Mesendoderm (in vitro differentiated cells): ENCODE measurements around the gene IQCH.

ENCODE experiments used
- DNase-seq: peaks from one replicate; pipeline ENCODE4 v3.0.0; 2013
- H2AK5ac ChIP-seq: 2 replicates; pipeline ENCODE4 v1.6.1; 2013; ENCODE audit warnings: low read length, inconsistent platforms
- H2BK120ac ChIP-seq: 2 replicates; pipeline ENCODE4 v1.6.1; 2013; ENCODE audit warnings: low read depth, mild to moderate bottlenecking, low read length, moderate library complexity, mixed read lengths
- H2BK15ac ChIP-seq: replicated peaks from 2 replicates; pipeline ENCODE4 v1.6.1; 2013; ENCODE audit warnings: low read depth, mild to moderate bottlenecking, moderate library complexity
- H2BK5ac ChIP-seq: 2 replicates; pipeline ENCODE4 v1.6.1; 2013; ENCODE audit warnings: low read length, inconsistent platforms
- H3K18ac ChIP-seq: 2 replicates; pipeline ENCODE4 v1.6.1; 2013; ENCODE audit warnings: mild to moderate bottlenecking, low read length, mixed read lengths
- H3K23ac ChIP-seq: one replicate; pipeline ENCODE4 v1.6.1; 2013; ENCODE audit warnings: low read length
- H3K27ac ChIP-seq: 2 replicates; pipeline ENCODE4 v1.5.1; 2013; ENCODE audit warnings: low read depth, mild to moderate bottlenecking, inconsistent platforms, low read length, moderate library complexity
- H3K27me3 ChIP-seq: 2 replicates; pipeline ENCODE4 v1.6.1; 2013; ENCODE audit warnings: low read length, control low read depth, mild to moderate bottlenecking, inconsistent platforms; ENCODE audit not compliant: insufficient read depth, poor library complexity
- H3K36me3 ChIP-seq: 2 replicates; pipeline ENCODE4 v1.6.1; 2013; ENCODE audit warnings: low read length, inconsistent platforms; ENCODE audit not compliant: control insufficient read depth, insufficient read depth
- H3K4ac ChIP-seq: one replicate; pipeline ENCODE4 v1.6.1; 2013; ENCODE audit warnings: low read depth, mild to moderate bottlenecking, low read length, moderate library complexity
- H3K4me1 ChIP-seq: 2 replicates; pipeline ENCODE4 v1.6.1; 2013; ENCODE audit warnings: low read depth, low read length, inconsistent platforms; ENCODE audit not compliant: control insufficient read depth
- H3K4me2 ChIP-seq: 2 replicates; pipeline ENCODE4 v1.6.1; 2013; ENCODE audit warnings: low read length
- H3K4me3 ChIP-seq: 2 replicates; pipeline ENCODE4 v1.5.1; 2013; ENCODE audit warnings: mild to moderate bottlenecking, low read length
- H3K56ac ChIP-seq: one replicate; pipeline ENCODE4 v1.6.1; 2013; ENCODE audit warnings: low read length
- H3K79me1 ChIP-seq: 2 replicates; pipeline ENCODE4 v1.6.1; 2013; ENCODE audit warnings: low read length, inconsistent platforms
- H3K79me2 ChIP-seq: 2 replicates; pipeline ENCODE4 v1.6.1; 2013; ENCODE audit warnings: mild to moderate bottlenecking, low read length; ENCODE audit not compliant: control insufficient read depth, insufficient read depth
- H3K9ac ChIP-seq: 2 replicates; pipeline ENCODE4 v1.6.1; 2013; ENCODE audit warnings: low read length, inconsistent platforms
- H4K5ac ChIP-seq: one replicate; pipeline ENCODE4 v1.6.1; 2013; ENCODE audit warnings: low read length
- H4K8ac ChIP-seq: one replicate; pipeline ENCODE4 v1.6.1; 2013; ENCODE audit warnings: low read depth, mild to moderate bottlenecking, control low read depth, low read length, moderate library complexity
- WGBS: extraction: QIAGEN DNeasy Blood & Tissue Kit; methylation state at CpG from one replicate; pipeline ENCODE4 v1.1.7; 2013; ENCODE audit warnings: low lambda C conversion rate, missing lambda C conversion rate; ENCODE audit not compliant: insufficient coverage; ENCODE audit errors: extremely low coverage; 5-methylcytosine and 5-hydroxymethylcytosine counted together

Gene IQCH

GRCh38 chr15:67547836-67548235 lies 293.2 kb downstream of the IQCH start:
- Histone ChIP-seq H3K4me3 (no peak overlapping the region), H3K79me2 (no peaks in the 10 kb centered on the region), H3K56ac (peak overlapping the region; percentile 20), H3K9ac (no peak overlapping the region), H2BK15ac (no peak overlapping the region), H2BK120ac (no peak overlapping the region), H3K23ac (no peak overlapping the region), H2BK5ac (no peak overlapping the region), H3K79me1 (no peaks in the 10 kb centered on the region), H3K4me2 (no peak overlapping the region), H2AK5ac (no peak overlapping the region), H3K36me3 (no peaks in the 10 kb centered on the region), H3K27me3 (no peaks in the 10 kb centered on the region), H4K8ac (no peak overlapping the region), H3K4me1 (peaks cover 5% of the 10 kb centered on the region), H4K5ac (no peak overlapping the region), H3K27ac (no peak overlapping the region), H3K4ac (no peak overlapping the region), H3K18ac (no peak overlapping the region)
- DNase-seq, result peak; percentile 14
- no CpG with 5 or more reads among the region's 3 CpGs for WGBS

- Histone ChIP-seq H3K4me1 (peaks cover 4% of the 10 kb centered on the region), H3K79me2 (no peaks in the 10 kb centered on the region), H3K27ac (no peak overlapping the region), H3K79me1 (no peaks in the 10 kb centered on the region), H3K4ac (no peak overlapping the region), H3K4me3 (no peak overlapping the region), H3K56ac (peak overlapping the region; percentile 22), H4K8ac (no peak overlapping the region), H2AK5ac (no peak overlapping the region), H4K5ac (no peak overlapping the region), H3K18ac (no peak overlapping the region), H3K9ac (no peak overlapping the region), H2BK120ac (no peak overlapping the region), H2BK15ac (no peak overlapping the region), H3K23ac (no peak overlapping the region), H2BK5ac (no peak overlapping the region), H3K27me3 (no peaks in the 10 kb centered on the region), H3K4me2 (no peak overlapping the region), H3K36me3 (no peaks in the 10 kb centered on the region)
- DNase-seq, result peak; percentile 13
- WGBS, result no CpG with 5 or more reads among the region's 2 CpGs
Observed at GRCh38 chr15:67548236-67548852, 293.8 kb downstream of the IQCH start.

GRCh38 chr15:67548862-67549651 lies 294.5 kb downstream of the IQCH start:
- H2AK5ac ChIP-seq, result no peak overlapping the region
- no peaks in the 10 kb centered on the region for H3K36me3 ChIP-seq
- H3K79me2 ChIP-seq, result no peaks in the 10 kb centered on the region
- no peak overlapping the region for H2BK120ac ChIP-seq
- no peaks in the 10 kb centered on the region for H3K27me3 ChIP-seq
- H3K4me2 ChIP-seq, result no peak overlapping the region
- H4K8ac ChIP-seq, result no peak overlapping the region
- no peak overlapping the region for H3K4me3 ChIP-seq
- H2BK5ac ChIP-seq, result no peak overlapping the region
- peak; percentile 93 for DNase-seq
- no CpG with 5 or more reads among the region's 8 CpGs for WGBS
- no peak overlapping the region for H3K56ac ChIP-seq
- no peak overlapping the region for H3K18ac ChIP-seq
- no peak overlapping the region for H3K9ac ChIP-seq
- H4K5ac ChIP-seq, result no peak overlapping the region
- peaks cover 3% of the 10 kb centered on the region for H3K4me1 ChIP-seq
- H3K79me1 ChIP-seq, result no peaks in the 10 kb centered on the region
- H2BK15ac ChIP-seq, result no peak overlapping the region
- no peak overlapping the region for H3K27ac ChIP-seq
- H3K4ac ChIP-seq, result no peak overlapping the region
- no peak overlapping the region for H3K23ac ChIP-seq

GRCh38 chr15:67549736-67550135 lies 295.1 kb downstream of the IQCH start:
- H3K4me3 ChIP-seq, result no peak overlapping the region
- H3K27me3 ChIP-seq, result no peaks in the 10 kb centered on the region
- no peak overlapping the region for H2BK15ac ChIP-seq
- no peak overlapping the region for H3K4me2 ChIP-seq
- H2BK120ac ChIP-seq, result no peak overlapping the region
- no peak overlapping the region for H3K27ac ChIP-seq
- H3K56ac ChIP-seq, result no peak overlapping the region
- DNase-seq, result no peak
- H2AK5ac ChIP-seq, result no peak overlapping the region
- H3K18ac ChIP-seq, result no peak overlapping the region
- no peak overlapping the region for H3K4ac ChIP-seq
- H2BK5ac ChIP-seq, result no peak overlapping the region
- H3K79me1 ChIP-seq, result no peaks in the 10 kb centered on the region
- H3K4me1 ChIP-seq, result peaks cover 3% of the 10 kb centered on the region
- no peaks in the 10 kb centered on the region for H3K79me2 ChIP-seq
- H3K23ac ChIP-seq, result no peak overlapping the region
- no peaks in the 10 kb centered on the region for H3K36me3 ChIP-seq
- H3K9ac ChIP-seq, result no peak overlapping the region
- H4K8ac ChIP-seq, result no peak overlapping the region
- whole genome bisulfite sequencing, result 88% methylated on average over 1 of the region's 3 CpGs
- H4K5ac ChIP-seq, result no peak overlapping the region

- H2BK5ac ChIP-seq, result no peak overlapping the region
- peaks cover 3% of the 10 kb centered on the region for H3K4me1 ChIP-seq
- H2AK5ac ChIP-seq, result no peak overlapping the region
- no peak overlapping the region for H3K23ac ChIP-seq
- no peak overlapping the region for H3K4me3 ChIP-seq
- H3K9ac ChIP-seq, result no peak overlapping the region
- H3K4ac ChIP-seq, result peak overlapping the region; percentile 0
- no peak overlapping the region for H2BK15ac ChIP-seq
- H3K36me3 ChIP-seq, result no peaks in the 10 kb centered on the region
- DNase-seq, result peak; percentile 69
- no CpG with 5 or more reads among the region's 4 CpGs for WGBS
- H3K4me2 ChIP-seq, result no peak overlapping the region
- H3K79me2 ChIP-seq, result no peaks in the 10 kb centered on the region
- no peak overlapping the region for H3K56ac ChIP-seq
- H3K18ac ChIP-seq, result no peak overlapping the region
- H3K79me1 ChIP-seq, result no peaks in the 10 kb centered on the region
- no peak overlapping the region for H4K5ac ChIP-seq
- no peak overlapping the region for H3K27ac ChIP-seq
- H2BK120ac ChIP-seq, result no peak overlapping the region
- H4K8ac ChIP-seq, result no peak overlapping the region
- no peaks in the 10 kb centered on the region for H3K27me3 ChIP-seq
Observed at GRCh38 chr15:67550522-67550921, 295.9 kb downstream of the IQCH start.
